Activated CD8-positive, alpha-beta memory T cell treated with anti-CD3 and anti-CD28 coated beads, Interleukin-2, amount 50 U/mL, for 24 hours (primary cell): ENCODE measurements around the gene RGS3.

Source experiments
- DNase-seq: peaks from one replicate; pipeline ENCODE4 v3.0.0-alpha.2; 2020; ENCODE audit errors: extremely low read depth

RGS3 gene

DNA sequence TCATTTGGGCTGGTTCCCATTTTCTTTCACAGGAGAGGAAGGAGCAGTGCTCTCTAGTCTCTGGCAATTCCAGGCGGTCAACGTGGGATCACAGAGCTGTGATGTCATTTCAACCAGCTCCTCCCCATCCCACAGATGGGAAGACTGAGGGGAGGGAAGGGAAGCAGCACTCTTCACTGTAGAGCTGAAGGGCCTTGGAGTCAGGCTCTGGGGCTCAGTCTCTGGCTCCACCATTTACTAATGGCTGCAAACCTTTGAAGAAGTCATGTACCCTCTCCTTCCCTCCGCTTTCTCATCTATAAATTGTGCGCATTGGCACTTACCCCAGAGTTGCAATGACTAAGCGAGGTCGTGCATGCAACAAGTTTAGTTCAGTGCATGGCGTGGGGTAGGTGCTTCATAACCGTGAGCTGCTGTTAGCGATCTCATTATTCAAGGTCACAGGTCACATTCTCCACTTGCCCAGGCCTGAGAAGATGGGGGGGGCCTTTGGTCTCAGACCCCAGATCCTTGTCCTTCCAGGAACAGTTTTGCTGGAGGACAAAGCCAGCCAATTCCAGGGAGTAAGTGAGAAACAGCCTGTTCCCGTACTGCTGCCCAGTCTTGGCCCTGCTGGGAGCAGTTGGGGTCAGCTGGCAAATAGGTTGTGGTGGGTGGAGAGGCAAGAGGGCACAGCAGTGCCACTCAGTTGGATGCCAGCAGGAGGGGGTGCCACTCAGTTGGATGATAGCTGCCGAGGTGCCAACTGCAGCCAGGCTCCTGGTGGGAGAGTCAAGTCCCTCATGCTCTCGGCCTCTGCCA lies 136.7 kb downstream of the RGS3 start:
- DNase-seq = no peak

DNA sequence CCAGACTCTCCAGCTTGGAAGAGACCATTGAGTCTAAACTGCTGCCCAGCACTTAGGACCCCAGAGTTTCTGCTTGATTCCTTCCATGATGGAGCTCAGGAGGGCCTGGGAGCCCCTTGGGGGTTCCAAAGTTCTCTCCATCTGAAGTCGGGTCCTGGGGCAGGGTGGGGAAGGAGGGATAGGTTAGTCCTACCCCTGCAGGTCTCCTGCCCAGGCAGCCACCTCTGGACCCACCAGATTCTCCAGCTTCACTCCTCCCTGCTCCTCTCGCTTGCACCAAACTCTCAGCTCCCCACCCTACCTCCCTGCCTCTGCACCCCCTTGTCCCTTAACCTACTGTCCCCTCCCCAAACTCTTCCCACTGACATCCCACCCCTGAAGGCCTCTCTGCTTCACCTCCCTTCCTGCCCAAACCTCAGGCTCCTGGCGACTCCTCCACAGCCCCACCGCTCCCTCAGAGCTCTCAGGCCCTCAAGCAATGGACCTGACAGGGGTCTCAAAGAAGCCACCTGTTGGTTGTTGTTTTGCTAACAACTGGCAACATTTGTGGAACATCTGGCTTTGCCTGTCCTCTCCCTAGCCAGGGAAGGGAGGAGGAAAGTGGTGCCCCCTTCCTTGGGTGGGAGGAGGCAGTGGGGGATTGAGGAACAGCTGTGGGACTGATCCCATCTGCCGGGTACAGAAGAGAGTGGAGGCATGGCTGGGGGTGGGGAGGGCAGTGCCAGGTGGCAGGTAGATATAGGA lies 137.5 kb downstream of the RGS3 start:
- no peak for DNase-seq

DNA sequence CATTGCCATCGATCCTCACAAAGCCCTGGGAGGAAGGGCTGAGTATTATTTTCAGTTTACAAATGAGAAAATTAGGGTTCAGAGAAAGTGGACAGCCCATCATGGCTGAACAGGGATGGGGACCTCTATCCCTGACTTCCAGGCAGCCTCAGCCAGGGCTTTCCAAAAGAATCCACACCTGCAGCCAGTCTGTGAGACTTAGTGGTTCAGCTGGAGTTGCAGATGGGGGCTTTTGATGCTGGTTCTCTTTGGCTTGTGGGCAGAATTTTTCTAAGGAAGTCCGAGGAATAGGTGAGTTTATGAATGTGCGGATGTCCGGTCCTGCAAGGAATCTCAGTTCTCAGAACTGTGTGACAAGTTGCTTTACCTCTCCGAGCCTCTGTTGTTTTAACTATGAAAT lies 138.1 kb downstream of the RGS3 start:
- DNase-seq = no peak

DNA sequence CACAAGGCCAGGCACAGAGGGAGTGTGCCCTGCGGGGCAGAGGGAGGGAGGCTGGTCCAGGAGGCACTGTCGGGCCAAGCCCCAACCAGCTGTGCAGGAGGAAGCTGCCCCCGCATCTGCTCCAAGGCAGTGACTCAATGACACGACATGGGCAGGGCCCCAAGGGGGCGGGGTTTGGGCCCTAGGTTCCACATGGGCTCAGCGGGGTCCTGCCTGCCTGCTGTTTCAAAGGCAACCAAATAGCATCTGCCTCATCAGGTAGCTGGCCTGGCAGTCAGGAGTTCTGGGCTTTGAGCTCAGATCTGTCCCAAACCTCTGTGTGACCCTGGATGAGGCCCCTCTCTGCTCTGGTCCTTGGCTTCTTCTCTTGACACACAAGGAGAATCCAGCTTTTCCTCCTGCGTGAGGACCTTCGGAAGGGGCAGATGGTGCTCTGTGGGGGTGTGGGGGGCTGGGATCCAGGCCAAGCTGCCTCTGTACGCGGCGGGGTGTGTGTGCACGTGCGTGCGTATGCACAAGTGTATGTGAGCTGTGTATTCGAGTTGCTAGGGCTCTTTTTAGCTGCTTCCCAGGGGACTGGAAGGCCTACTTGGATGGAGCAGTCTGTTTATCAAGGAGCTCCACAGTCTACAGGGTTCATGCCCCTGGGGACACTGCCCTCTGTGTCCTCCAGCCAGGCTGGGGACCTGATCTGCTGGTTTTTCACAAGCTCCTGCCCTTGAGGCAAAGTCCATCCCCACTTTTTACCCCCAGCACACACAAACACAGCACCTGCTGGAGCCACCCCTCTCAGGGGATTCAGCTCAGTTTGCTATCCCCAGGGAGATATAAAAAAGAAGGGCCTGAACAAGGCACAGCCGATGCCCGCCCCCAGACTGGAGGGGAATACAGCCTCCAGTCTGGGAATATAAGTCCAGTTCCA lies 138.9 kb downstream of the RGS3 start:
- no peak for DNase-seq

DNA sequence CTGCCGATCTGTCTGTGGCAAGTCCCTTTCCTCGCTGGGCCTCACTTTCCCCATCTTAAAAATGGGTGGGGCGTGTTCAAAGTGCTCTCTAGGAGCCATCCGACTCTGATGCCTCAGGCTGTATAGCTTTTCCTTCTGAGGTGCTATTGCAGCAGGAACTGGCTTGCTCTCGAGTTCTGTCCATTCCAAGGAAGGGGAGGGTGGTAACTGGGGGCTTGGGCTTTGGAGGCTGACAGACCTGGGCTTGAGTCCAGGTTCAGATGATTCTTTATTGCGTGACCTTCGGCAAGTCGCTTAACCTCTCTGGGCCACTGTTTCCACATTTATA lies 139.5 kb downstream of the RGS3 start:
- DNase-seq = no peak

DNA sequence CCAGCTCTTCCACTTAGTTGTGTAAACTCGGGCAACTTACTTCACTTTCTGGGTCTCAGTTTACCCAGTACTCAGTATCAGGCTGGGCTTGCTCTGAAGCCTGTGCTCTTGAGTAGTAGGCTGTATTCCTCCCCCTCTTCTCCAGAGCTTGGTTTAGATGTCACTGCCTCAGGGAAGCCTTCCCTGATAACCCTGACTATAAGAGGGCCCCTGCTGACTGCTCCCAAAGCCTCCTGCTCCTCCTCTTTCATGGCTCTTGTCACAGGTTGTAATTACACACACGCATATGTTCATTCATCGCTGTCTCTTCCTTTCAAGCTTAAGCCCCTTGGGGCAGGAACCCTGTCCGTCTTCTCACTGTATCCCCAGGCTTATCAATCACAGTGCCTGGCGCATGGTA lies 140.2 kb downstream of the RGS3 start:
- no peak for DNase-seq

DNA sequence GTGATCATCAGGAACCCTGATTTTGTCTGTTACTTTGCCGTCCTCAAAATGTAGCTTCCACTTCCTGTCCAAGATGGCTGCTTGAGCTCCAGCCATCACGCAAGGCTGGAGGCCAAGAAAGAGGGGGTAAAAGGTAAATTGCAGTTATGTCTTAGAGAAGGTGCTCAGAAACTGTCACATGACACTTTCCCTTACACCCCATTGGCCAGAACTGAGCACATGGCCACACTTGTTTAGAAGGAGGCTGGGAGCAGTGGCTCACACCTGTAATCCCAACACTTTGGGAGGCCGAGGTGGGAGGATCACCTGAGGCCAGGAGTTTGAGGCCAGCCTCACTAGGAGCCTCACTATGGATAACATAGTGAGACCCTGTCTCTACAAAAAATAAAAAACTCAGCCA lies 140.9 kb downstream of the RGS3 start:
- DNase-seq = no peak

DNA sequence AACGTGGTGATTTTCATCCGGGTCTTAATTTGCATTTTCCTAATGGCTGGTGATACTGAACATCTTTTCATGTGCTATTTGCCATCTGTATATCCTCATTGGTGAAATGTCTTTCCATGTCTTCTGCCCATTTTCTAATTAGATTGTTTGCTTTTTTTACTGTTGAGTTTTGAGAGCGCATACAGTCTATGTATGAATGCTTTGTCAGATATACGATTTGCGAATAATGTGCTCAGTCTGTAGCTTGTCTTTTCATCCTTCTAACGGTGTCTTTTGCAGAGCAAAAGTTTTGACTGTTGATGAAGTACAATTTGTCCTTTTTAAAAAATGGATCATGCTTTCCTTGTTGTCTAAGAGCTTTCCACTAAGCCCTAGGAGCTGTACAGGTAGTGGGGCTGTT lies 143.0 kb downstream of the RGS3 start:
- no peak for DNase-seq

DNA sequence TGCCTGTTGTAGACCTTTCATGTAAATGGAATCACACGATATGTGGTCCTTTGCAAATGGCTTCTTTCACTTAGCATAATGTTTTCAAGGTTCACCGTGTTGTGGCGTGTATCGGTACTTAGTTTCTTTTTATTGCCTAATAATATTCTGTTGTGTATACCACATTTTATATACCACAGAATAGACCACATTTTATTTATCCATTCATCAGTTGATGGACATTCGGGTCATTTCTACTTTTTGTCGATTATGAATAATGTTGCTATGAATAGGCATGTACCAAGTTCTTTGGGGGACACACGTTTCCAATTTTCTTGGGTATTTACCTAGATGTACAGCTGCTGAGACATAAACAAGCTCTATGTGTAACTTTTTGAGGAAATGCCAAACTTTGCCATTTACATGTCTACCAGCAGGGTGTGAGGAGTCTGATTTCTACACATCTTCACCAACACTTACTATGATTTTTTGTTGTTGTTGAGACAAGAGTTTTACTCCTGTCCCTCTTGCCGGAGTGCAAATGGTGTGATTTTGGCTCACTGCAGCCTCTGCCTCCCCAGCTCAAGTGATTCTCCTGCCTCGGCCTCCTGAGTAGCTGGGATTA lies 144.7 kb downstream of the RGS3 start:
- DNase-seq = no peak

DNA sequence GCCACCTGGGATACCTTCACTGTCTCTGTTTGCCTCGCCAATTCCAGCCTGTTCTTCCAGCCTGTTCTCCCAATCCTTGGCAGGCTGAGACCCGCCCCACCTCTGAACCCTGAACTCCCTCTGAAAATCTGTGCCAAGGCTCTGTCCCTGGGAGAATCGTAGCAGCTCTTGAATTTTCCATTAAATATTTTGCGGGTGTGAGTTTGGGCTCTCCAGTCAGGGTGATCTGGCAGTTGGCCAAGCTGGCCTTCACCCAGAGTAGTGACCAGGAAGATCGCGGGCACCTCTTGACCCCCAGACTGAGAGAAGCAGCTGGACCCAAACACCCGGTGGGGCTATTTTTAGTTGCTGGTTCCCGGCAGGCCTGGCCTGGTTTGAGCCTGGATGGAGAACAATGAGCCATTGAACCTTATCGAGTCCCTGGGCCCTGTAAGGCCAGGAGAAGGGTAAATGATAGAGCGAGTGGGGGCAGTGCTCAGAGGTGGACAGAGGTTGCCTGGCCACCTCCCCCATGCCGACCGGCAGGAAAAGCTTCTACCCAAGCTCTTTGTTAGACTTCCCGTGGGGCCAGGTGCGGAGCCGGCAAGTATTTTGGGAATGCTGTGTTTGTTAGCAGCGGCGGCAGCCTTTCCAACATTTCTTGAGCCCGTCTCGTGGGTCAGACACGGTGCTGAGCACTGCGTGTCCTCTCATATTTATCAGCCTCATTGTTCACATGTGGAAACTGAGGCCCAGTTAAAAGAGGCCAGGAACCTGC lies 146.2 kb downstream of the RGS3 start:
- DNase-seq = no peak

DNA sequence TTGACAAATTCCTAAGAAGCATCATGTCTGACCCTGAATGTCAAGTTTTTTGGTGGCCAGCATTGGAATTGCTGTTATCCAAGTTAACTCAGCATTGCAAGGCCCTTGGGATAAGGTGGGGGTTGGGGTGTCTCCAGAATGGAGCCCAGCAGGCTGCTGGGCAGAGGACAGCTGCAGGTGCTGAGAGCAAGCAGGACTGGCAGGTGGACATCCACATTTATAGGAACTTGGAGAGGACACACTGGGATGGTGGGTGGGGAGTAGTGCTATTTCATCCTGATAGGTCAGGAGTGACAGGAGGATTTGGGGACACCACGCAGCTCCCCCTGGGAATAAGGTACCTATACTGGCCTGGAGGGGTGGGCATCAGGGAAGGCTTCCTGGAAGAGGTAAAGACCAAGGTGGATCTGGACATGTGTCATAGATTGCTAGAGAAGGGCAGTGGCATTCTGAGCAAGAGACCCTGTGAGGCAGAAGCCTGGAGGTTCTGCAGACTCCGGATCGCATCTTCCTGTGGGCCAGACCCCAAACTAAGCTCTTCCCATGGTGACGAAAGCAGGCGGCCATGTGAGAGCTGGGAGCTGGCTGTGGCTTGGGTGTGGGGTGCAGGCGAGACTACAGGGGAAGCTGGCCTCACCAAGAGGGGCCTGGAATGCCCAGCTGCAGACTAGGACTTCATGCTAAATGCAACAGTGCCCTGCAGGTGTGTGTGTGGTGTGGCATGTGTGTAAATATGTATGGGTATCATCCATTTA lies 148.1 kb downstream of the RGS3 start:
- DNase-seq = no peak

DNA sequence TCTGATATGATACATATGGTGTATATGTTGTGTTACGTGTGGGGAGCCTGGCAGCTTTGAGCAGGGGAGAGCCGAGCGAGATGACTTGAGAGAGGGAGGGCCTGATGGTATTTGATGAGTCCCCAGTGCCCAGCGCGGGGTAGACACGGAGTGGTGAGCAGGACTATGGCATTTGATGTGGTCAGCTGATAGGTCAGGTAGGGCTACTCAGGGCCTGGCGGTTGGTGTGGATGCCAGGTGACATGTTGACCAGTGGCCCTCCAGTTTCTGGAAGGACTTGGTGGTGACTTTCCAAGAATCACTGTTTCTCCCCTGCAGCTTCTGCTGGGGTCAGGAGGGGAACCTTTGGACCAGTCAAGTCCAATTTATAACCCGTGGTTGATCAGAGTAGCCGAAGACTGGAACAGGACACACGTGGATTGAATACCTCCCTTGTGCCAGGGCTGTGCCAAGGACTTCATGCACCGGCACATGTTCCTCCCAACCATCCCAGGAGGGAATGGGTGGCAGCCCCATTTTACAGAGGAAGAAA lies 148.8 kb downstream of the RGS3 start:
- DNase-seq = no peak

DNA sequence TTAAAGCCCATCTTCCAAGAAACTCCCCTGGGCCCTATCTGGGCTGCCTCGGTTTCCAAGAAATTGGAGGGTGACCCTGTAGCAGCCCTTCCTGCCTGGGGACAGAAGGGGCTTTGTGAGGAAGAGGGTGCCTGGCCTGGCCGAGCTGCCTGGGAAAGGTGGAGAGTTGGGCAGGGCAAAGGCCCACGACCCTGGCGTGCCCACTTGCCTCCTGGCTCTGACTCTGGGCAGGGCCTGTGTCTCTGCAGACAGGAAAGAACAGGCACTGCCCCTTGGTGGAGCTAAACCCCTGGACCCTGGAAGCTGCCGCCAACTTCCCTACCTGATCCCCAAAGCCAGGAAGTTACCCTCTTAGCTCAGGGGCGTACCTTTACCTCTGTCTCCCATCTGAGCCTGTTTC lies 149.3 kb downstream of the RGS3 start:
- DNase-seq = no peak

DNA sequence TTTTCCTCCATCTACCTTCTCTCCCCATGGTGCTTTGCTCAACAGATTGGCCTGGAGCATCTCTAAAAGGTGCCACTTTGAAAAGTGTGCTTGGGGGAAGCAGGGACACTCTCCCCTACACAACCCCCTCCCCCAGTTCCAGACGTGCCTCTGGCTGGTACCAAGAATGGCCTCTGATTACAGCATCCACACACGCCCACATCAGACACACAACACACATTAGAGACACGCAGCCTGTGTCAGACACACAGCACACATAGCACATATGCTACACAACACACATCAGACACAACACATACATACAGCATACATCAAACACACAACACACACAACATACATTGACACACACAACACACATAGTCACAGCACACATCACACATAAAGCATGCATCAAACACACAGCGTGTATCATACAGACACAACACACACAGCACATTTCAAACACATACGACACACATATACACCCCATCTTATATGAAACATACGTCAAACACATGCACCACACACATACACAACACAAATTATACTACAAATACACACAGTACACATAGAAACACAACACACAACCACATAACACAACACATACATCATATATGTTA lies 150.4 kb downstream of the RGS3 start:
- DNase-seq = no peak

DNA sequence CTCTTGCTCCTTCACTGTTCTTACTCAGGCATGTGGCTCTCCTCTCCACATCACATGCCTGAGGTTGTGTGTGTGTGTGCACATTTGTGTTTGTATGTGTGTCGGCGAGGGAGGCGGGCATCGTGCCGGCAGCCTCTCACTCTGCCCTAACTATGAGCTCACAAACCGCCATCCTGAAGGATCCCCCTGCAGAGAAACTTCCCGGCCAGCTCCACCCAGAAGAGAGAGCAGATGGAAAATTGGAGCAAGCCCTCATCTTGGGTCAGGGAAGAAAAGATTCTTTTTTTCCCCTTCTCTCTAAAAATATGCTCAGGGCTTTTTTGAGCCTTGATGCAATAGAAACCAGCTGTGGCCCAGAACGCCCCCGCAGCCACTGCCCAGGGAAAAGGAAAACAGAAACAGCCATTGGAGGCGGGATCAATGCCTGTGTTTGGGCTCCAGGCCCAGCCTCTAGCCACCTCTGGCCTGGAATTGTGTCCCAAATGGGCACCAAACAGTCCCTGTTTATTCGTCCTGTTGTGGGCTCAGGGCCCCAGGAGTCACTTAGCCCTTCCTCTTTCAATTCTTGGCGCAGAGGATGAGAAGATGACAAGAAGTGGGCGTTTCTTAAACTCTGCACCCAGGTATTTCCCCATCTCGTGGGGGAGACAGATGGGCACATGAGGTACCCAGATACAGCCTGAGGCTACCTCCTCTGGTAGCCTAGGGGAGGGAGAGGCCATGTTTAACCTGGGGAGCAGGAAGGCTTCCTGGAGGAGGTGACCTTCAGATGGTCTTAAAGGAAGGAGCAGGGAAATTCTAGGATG lies 151.5 kb downstream of the RGS3 start:
- DNase-seq = no peak

DNA sequence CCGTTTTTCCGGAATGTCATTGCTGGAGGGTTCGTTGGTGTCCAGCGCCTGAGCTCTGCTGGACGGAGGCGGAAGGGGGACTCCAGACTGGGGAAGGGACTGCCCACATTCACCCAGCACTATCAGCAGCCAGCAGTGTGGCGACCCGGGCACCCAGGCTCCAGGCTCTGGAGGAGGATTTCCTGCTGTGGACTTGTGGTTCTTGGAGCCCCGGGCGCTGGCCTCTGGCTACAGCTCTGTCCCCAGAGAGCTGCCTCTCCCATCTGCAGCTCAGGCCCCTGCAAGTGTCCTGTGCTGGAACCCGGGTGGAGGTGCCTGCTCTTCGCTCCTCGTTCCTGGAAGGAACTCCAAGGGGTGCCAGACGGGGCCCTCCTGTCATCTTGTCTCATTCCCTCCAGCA lies 152.6 kb downstream of the RGS3 start:
- DNase-seq = no peak

DNA sequence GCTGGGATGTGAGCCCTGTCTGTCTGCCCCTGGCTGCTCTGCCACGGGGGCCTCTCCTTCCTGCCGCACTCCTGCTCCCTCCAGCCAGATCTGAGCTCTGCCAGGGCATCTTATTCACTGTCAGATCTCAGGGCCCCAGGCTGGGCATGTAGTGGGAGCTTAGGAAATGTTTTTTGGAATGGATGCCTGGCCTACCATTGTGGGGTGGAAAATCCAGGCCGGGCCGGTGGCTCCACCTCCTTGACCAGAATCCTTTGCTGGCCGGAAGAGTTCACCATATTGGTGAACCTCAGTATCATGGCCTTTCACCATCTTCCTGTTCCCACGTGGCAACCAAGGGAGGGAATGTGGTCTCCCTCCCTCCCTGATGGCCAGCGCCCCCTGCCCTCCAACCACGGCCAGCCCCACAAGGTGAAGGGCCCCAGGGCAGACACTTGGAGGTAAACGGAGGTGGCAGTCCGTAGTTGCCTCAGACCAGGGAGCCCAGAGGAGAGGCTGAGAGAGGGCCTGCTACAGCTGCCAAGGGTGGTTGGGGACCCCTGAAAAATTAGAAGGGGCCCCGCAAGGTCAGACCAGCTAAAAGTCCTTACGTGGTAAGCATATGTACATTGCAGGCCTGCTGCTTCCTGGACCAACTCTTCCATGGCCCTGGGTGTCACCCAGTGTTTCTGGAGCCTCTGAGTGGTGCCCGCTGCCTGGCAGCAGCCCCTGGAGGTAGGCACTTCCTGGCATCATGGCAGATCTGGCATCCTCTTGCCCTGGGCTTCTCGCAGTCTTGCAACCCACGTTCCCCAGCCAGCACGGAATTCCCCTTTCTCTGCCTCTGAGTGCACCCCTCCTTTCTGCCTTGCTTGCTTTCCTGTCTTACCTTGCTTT lies 153.3 kb downstream of the RGS3 start:
- no peak for DNase-seq

DNA sequence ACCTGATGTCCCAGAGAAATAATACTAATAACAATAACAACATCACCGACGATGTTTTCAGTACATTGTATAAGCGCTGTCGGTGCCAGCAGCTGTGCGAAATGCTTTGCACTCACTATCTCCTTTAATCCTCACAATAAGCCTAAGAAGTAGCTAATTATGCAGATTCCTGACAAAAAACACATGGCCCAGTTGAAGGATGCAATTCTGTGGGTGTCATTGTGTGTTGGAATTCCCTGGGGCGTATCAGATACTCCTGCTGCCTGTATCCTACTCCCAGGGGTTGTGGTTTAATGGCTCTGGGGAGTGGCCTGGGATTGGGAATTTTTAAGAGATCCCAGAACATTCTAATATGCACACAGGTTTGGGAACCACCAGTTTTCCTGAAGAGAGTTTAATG lies 154.0 kb downstream of the RGS3 start:
- no peak for DNase-seq
